ENCODE data around the gene EXOC6. TPM values are rescaled to one million over a fixed set of nuclear protein-coding genes. Genes with fewer than 3 reads are reported as not detected.
A peak's percentile ranks its signal among the peaks of the same experiment; 100 is the strongest.

The EXOC6 gene
- total RNA-seq, 1 donor from 2014 or later = 228 TPM

DNA sequence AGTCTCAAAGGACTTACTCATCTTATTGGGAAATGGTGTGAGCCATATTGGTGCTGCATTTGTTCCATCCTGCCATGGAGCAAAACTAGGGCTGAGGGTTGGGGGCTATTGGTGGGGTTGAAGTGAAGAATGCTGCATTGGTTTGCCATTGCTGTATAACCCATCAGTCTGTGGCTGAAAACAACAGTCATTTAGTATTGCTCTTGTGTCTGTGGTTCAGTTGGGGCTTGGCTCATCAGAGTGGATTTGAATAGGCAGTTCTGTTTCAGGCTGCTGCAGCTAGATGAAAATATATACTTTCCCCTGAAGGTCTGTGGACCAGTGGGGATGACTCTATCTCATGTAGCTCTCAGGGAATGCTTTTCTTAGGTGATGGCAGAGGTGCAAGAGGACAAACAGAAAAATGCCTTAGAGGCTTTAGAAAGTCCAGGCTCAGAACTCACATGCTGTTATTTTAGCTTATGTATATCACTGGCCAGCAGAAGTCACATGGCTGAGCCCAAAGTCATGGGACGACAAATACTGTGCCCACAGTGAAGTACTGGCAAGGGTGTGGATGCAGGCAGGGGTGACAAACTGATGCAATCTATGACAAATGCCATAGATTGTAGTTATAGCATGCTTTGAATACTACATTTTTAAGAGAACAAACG lies 15.2 kb upstream of the EXOC6 start:
- no peak for DNase-seq (ENCODE audit: low read depth, low spot score)

DNA sequence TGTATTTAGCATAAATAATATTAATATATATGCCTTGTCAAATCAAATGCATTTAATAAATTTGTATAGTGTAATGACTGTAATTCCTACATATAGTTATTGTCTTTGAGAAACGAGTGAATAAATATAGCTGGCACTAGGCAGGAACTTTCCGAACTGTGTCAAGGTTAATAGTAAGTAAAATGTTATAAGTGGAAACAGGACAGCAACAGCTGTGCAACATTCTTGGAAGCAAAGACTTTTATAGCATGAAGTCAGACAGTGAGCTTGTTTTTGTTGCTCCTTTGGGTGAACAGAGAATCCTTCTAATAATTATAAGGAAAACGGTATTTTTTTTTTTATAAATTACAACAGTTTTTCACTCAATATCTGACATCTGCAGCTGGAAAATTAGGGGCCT lies 14.0 kb upstream of the EXOC6 start:
- DNase-seq (ENCODE audit: low read depth, low spot score) = no peak

DNA sequence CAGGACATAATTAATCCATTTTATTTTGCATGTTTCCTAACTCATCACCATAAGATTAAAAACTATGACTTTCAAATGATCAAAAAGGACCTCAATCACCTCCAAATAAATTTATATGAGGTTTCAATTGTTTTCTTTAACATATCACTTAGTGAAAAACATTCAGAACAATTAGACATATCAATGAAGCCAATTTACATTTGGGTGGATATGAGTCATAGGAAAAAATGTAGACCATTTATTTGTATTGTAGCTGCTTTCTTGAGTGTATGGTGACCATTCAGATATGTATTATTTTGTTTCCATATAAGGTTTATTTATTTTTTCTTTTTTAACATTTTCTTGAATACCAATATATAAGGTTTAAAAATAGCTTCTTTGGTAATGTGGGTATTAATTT lies 13.3 kb upstream of the EXOC6 start:
- DNase-seq (ENCODE audit: low read depth, low spot score) = no peak

DNA sequence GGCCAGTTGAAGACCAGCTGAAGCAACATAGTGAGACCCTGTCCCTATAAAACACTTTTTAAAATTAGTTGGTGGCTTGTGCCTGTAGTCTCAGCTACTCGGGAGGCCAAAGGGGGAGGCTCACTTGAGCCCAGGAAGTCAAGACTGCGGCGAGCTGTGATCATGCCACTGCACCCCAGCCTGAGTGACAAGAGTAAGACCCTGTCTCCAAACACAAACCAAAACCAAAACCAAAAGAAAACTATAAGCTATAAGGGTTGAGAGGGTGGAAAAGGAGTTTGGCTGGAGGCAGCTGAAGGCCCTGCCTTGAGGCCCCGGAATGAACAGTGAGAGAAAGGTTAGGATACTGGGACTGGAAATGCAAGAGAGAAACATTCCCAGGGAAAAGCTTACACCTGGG lies 10.9 kb upstream of the EXOC6 start:
- DNase-seq (ENCODE audit: low read depth, low spot score) = no peak

DNA sequence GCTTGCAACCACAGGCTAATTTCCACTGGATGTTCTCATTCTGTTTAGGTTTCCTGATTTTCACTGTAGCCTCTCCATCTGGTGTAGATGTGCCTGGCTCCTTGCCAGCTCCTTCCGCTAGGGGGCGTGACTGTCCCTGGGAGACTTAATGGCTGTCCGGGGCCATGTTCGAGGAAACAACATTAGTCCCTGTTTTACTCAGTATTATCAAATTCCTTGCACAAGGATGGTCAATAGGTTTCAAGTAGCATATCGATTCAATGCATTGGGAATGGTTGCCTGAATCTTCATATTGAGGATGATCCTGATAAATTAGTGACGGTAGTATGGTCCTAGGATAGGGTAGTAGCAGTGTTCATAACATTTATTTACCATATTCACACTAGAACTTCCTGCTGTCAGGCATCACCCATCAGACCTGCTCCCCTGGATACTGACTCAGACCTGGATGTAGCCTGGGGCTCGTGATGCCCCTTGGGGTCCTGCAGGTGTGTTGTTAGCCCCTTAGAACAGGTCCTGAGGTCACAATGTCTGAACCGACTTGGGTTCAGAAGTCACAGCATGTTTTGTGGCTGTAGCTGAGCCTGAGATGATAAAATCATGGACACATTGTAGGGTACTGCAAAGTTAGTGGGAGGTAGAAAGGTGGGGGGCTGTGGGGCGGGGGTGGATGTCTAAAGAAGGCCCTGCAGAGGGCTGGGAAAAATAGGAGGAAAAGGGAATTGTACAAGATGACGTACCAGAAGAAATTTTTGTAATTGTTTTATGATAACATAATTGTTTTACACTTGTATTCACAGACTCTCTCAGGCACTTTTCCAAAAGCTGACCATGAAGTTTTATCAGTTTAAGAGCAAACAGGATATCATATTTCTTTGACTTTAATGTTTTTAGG lies 8.9 kb upstream of the EXOC6 start:
- peak; percentile 89 for DNase-seq (ENCODE audit: low read depth, low spot score)

DNA sequence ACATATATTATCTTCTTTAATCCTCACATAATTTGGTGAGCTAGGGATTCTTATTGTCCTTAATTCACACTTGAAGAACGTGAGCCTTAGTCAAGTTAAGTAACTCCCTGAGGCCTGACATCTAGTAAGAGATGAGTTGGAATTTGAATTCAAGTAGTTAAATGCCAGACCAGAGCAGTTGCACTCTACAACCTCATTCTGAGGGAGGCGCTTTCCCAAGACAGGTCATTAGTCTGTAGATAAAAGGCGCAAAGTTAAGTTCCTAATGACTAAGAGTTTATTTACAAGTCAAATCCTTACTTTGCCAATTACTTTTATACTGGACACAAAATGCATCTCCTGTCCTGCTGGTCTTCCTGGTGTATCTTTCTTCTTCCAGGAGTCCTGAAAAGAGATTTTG lies 3.6 kb upstream of the EXOC6 start:
- DNase-seq (ENCODE audit: low read depth, low spot score) = no peak

DNA sequence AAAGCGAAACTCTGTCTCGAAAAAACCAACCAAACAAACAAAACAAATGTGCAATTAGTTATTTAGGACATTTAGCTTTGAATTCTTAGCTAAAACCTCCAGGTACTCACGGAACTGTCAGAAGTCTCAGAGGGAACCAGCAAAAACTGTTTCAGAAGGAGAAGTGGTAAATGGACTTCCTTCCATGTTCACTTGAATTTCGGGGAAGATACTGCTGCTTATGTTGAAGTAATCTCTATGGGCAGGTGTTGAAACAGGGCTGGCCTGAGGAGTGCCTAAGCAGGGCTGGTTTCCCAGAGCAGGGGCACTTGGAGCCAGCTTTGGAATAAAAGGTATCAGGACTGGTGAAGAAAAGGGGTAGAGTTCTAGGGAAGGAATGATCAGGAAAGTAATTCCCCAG lies 2.4 kb upstream of the EXOC6 start:
- DNase-seq (ENCODE audit: low read depth, low spot score) = no peak

DNA sequence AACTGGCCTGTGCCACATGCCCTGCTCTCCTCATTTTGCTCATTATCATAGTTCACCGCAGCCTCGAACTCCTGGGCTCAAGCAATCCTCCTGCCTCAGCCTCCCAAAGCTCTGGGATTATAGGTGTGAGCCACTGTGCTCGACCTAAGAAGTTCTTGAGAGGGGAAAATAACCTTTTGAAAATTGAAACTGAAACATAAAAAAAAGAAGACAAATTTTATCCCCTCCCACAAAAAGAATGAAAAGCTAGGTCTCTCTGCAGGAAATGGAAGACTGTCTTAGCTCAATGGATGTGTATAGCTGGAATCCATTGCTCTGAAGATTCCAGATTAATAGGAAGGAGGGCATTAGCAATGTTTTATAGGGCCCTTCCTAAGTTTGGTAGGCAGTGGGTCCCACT lies 2.0 kb upstream of the EXOC6 start:
- no peak for DNase-seq (ENCODE audit: low read depth, low spot score)

DNA sequence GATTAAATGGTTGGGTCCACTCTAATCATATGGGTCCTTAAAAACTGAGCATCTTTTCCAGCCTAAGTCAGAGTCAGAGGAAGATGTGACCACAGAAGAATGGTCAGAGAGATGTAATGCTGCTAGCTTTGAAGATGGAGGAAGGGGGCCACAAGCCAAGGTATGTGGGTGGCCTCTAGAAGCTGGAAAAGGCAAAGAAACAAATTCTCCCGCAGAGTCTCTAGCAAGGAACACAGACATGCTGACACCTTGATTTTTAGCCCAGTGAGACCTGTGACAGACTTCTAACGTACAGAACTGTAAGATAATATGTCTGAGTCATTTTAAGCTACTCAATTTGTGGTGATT lies 1.5 kb upstream of the EXOC6 start:
- no peak for DNase-seq (ENCODE audit: low read depth, low spot score)

DNA sequence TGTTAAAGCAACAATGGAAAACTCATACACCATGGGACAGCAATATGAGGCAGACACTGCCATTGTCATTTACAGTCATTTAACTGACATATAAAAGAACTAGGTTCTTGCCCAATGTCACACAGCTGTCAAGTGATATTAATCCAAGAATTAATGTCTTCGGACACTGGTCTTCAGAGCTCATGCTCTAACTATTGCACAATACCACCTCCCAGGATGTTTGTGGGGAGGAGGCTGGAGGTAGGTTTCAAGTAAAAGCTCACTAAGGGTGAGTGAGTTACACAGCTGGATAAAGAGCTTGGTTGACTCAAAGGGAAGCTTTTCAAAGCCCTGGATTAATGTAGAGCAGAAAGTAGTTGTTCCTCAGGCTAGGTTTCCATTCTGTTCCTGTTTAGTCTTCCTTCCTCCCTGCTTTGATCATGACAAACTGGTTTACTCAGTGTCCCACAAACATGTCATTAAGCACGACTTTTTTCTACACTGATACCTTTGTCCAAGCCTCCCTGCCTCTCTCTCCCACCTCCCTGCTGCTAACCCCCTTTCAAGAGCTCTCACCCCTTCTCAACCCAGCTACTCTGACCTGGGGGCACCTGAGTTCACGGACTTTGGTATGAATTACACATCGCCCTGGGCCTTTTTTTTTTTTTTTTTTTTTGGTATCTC lies 987 bp upstream of the EXOC6 start:
- DNase-seq (ENCODE audit: low read depth, low spot score) = no peak

DNA sequence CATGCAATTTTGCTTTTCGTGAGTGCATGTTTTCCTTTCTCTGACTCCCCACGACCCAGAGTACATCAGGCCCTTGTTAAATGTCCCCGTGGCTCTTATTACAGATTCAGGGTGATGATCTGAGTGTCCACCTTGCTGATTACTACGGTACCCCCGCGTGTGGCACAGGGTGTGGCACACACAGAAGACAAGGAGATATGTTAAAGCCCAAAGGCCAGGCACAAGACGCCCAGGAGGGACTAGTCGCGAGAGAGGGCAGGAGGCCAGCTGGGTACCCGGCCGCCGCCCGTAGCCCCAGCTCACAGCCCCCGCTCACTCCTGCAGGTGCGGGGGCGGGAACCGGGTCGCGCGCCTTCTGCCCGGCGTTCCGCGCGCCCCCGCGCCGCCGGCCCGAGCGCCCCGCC lies 281 bp upstream of the EXOC6 start:
- no peak for DNase-seq (ENCODE audit: low read depth, low spot score)

DNA sequence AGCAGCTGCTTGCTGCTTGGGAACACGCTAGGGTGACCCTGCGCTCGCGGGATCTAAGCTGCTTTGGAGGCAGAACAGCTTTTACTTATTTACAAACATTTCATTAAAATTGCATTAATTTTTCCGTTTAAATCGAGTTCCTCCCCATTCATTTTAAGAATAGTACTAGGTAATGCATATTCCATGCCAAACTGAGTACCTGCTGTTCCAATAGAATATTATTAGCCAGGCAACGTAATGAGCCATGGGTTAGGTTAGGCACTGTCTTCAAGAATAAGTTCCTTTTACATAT lies 860 bp downstream of the EXOC6 start:
- DNase-seq (ENCODE audit: low read depth, low spot score) = no peak

DNA sequence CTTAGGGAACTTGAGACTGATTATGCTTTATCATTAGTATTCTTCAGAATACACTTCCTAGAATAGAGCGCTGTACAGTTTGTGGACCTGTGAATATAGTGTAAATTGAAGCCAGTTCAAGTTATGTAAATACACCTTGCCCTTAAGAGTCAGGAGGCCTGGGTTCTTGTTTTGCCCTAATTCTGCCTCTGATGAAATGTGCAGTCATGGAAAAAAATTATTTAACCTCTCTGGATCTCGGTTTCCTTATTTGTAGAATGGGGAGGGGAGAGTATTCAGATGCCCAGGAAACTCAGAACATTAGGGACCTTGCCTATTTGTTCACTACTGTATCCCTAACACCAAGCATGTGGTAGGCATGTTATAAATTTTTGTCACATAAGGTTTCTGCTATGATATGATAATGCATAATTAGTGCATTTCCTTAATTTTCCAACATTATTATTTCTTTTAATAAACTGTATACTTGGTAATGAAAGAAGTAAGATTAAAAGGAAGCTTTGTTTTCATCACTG lies 1.3 kb downstream of the EXOC6 start:
- DNase-seq (ENCODE audit: low read depth, low spot score) = no peak

DNA sequence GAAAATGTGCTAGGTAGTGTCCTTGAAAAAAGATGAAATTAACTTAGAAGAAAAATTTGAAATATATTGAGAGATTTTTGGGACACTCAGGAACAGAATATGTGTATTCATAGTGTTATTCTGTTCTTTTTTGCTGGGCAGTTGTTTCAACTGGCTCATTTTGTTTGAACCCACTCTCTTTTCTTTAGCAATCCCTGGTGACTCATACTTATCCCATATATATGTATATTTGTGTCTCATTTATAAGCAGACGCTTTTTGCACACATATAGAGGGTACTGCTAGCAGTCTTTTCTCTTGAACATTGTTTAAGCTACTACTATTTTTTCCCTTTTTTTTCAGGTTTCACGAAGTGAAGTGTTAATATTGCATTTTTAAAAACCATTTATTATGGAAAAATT lies 1.9 kb downstream of the EXOC6 start:
- DNase-seq (ENCODE audit: low read depth, low spot score) = no peak

DNA sequence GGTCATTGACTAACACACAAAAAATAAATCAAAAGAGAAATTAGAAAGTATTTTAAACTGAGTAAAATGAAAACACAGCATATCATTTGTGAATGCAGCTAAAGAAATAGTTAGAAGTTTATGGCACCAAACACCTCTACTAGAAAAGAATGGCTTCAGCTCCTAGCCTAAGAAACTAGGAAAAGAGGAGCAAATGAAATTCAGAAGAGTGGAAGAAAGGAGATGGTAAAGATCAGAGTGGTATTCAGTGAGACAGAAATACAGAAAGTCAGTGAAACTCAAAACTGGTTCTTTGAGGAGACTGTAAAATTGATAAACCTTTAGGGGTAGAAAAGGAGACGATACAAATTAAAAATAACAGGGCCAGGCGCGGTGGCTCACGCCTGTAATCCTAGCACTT lies 2.7 kb downstream of the EXOC6 start:
- no peak for DNase-seq (ENCODE audit: low read depth, low spot score)

DNA sequence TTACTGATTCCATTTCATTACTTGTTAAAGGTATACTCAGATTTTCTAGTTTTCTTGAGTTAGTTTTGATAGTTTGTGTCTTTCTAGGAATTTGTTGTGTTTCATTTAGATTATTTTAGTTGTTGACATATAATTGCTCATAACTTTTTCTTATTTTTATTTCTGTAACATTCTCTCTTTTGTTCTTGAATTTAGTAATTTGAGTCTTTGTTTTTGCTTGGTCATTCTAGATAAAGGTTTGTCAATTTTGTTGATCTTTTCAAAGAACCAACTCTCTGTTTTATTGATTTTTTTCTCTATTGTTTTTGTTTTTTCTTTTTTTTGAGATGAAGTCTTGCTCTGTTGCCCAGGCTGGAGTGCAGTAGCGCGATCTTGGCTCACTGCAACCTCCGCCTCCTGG lies 7.2 kb downstream of the EXOC6 start:
- no peak for DNase-seq (ENCODE audit: low read depth, low spot score)

DNA sequence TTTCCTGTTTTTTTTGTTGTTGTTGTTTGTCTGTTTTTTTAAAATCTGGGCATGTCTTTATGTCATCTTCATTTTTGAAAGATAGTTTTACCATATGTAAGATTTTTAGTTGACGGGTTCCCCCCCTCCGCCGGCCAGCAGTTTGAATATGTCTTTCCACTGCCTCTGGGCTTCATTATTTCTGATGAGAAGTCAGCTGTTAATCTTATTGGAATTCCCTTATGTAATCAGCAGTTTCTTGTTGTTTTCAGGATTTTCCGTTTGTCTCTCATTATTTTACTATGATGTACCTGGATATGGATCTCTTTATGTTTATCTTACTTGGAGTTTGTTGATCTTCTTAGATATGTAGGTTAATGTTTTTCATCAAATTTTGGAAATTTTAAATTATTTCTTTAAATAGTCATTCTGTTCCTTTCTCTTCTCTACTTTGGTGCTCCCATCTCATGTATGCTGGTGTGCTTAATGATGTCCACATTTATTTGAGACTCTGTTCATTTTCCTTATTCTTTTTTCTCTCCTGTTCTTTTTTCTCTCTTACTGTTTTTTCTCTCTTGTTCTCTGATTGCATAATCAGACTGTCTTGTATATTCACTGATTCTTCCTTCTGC lies 9.7 kb downstream of the EXOC6 start:
- DNase-seq (ENCODE audit: low read depth, low spot score) = no peak

DNA sequence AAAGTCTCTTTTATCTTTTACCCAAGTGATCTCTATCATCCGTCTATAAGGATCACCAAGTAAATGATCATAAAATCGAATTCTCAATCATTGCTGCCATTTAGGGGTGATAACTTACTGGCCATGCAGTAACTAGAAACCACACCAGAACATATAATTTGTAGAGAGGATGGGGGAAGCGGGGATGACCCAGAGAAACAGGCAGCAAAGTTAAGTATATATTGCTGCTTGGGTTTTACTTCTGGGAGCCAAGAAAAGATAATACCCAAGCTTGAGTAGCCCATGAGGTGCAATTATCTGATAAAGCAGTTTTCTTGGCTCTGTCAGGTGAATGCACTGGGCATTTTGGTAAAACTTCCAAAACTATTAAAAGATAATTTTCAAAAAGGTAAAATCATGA lies 18.9 kb downstream of the EXOC6 start:
- DNase-seq (ENCODE audit: low read depth, low spot score) = no peak

DNA sequence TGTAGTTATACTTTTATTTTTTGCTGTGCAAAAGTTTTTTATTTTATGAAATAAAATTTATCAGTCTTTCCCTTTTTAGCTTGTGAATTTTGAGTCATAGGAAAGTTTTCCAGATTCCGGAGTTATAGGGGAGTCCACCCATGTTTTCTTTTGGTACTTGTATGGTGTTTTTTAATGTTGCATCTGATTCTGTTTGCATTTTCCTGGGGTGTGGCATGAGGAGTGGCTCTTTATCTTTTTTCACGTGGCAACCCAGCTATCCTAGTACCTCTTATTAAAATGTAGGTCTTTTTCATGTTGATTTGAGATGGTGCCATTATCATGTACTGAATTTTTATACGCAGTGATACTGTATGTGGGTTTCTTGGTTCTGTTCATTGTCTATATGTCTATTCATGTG lies 19.7 kb downstream of the EXOC6 start:
- DNase-seq (ENCODE audit: low read depth, low spot score) = no peak

DNA sequence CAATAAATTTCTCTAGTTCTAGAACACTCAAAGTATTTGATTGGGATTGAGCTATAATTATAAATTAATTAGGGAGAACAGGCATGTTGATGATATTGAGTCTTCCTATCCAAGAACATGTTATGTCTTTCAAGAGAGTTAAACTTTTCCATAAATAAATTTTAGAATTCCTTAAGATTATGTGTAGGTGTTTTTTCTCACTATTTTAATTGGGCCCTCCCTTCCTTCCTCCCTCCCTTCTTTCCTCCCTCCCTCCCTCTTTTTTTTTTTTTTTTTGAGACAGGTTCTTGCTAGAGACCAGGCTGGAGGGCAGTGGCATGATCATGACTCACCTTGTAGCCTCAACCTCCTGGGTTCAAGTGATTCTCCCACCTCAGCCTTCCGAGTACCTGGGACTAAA lies 20.2 kb downstream of the EXOC6 start:
- DNase-seq (ENCODE audit: low read depth, low spot score) = no peak

DNA sequence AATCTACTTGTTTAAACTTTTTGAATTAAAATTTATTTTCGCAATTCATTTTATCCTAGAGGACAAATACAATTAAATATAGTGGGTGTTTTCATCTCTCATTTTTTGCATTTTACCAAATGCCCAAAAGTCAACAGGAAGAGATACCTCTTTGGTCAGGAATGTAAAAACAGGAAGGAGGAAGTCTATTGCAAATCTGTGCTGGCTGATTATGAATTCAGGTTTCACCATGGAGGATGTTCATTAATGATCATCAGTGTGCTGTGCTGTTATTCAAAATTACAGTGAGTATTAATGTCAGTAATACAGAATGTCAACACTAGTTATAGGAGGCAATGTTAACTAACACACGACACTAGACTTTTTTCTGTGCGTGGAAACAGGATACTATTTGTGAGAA lies 24.7 kb downstream of the EXOC6 start:
- peak; percentile 72 for DNase-seq (ENCODE audit: low read depth, low spot score)

DNA sequence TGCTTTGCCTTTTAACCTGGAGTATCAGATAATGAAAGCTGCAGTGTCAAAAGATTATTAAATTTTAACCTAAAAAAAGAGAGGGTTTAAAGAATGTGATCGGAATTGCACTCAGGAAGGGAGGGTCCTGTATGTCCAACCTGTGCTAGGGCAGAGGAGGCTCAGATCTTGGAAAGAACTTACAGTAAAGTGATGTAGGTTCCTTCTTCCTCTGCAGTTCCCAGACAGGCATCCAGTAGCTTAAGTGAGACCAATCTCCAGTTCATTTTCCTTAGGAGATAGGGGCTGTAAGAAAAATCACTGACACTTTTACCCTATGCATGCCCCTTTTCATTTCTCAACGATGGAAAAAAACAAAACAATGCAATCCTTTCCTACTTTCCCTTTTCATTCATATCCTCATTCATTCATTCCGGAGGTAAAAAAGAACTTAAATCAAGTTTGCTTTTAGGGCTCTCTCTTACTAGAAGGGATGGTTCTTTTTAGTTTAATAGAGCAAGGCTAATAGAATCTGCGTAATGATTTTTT lies 28.3 kb downstream of the EXOC6 start:
- no peak for DNase-seq (ENCODE audit: low read depth, low spot score)
